HepG2 (cell line): ENCODE measurements around the gene GATA5. TPM values are rescaled to one million over a fixed set of nuclear protein-coding genes. Genes with fewer than 3 reads are reported as not detected.
A peak's percentile ranks its signal among the peaks of the same experiment; 100 is the strongest.

Experiments
- BORCS8-MEF2B ChIP-seq: sonication (generic); formaldehyde crosslinking; IDR thresholded peaks from 2 replicates; pipeline ENCODE4 v1.8.0; 2022; ENCODE audit warnings: mild to moderate bottlenecking, missing genetic modification reagents
- CCAR2 ChIP-seq: fragments of 200-400 bp; formaldehyde crosslinking; optimal IDR thresholded peaks from 2 replicates; pipeline ENCODE3; 2018; ENCODE audit warnings: low read depth, mild to moderate bottlenecking, low read length, moderate library complexity
- DR1 ChIP-seq: sonication (generic); formaldehyde crosslinking; IDR thresholded peaks from 2 replicates; pipeline ENCODE4 v1.8.0; 2021; ENCODE audit warnings: mild to moderate bottlenecking, missing genetic modification reagents, inconsistent platforms
- HNF1B ChIP-seq: sonication (generic); formaldehyde crosslinking; IDR thresholded peaks from 2 replicates; pipeline ENCODE4 v1.5.1; 2020; ENCODE audit warnings: mild to moderate bottlenecking, moderate library complexity, missing genetic modification reagents
- HNRNPL ChIP-seq: fragments of 200-400 bp; formaldehyde crosslinking; IDR thresholded peaks from 2 replicates; pipeline ENCODE4 v1.6.1; 2017; ENCODE audit warnings: mild to moderate bottlenecking, low read depth, low read length
- LBX2 ChIP-seq: sonication (generic); formaldehyde crosslinking; IDR thresholded peaks from 2 replicates; pipeline ENCODE4 v1.5.0; 2020; ENCODE audit warnings: missing genetic modification reagents, mild to moderate bottlenecking, borderline replicate concordance
- MAFF ChIP-seq: IDR thresholded peaks from 2 replicates; pipeline ENCODE4 v1.6.1; 2011; ENCODE audit warnings: low read depth, low read length, improper control_type of control experiment
- MAZ ChIP-seq, 2 experiments: sonication (generic) in 1 of 2; formaldehyde crosslinking in 1 of 2; IDR thresholded peaks; 2 replicates each; pipeline versions ENCODE4 v1.5.0 to v1.6.1; 2012 to 2020; ENCODE audit warnings: low read depth in 2 of 2, mild to moderate bottlenecking in 2 of 2, borderline replicate concordance in 1 of 2, improper control_type of control experiment in 1 of 2, low read length in 1 of 2, missing genetic modification reagents in 1 of 2, moderate library complexity in 1 of 2
- PHF21A ChIP-seq: sonication (generic); formaldehyde crosslinking; IDR thresholded peaks from 2 replicates; pipeline ENCODE4 v1.5.0; 2020; ENCODE audit warnings: mild to moderate bottlenecking, missing genetic modification reagents
- RAD21 ChIP-seq: fragments of 450-650 bp; formaldehyde crosslinking; IDR thresholded peaks from 2 replicates; pipeline ENCODE4 v1.5.0; 2020; ENCODE audit warnings: mild to moderate bottlenecking
- RBM39 ChIP-seq: fragments of 200-400 bp; formaldehyde crosslinking; IDR thresholded peaks from one replicate; pipeline ENCODE4 v1.6.1; 2018; ENCODE audit warnings: antibody characterized with exemption, mild to moderate bottlenecking, low read depth, low read length; ENCODE audit not compliant: poor library complexity, severe bottlenecking
- SALL1 ChIP-seq: sonication (generic); formaldehyde crosslinking; IDR thresholded peaks from 2 replicates; pipeline ENCODE4 v1.8.0; 2022; ENCODE audit warnings: mild to moderate bottlenecking, missing genetic modification reagents
- SAP130 ChIP-seq: IDR thresholded peaks from 2 replicates; pipeline ENCODE4 v1.6.1; 2016; ENCODE audit warnings: low read depth
- TP53 ChIP-seq: sonication (generic); formaldehyde crosslinking; conservative IDR thresholded peaks from 2 replicates; pipeline ENCODE4 v1.4.0; 2020; ENCODE audit warnings: missing genetic modification reagents
- ZFX ChIP-seq: sonication (generic); formaldehyde crosslinking; IDR thresholded peaks from 2 replicates; pipeline ENCODE4 v1.4.0; 2020; ENCODE audit warnings: mild to moderate bottlenecking, low read depth, missing genetic modification reagents, moderate library complexity
- ZNF234 ChIP-seq: sonication (generic); formaldehyde crosslinking; conservative IDR thresholded peaks from 2 replicates; pipeline ENCODE4 v1.5.1; 2020; ENCODE audit warnings: mild to moderate bottlenecking, missing genetic modification reagents
- ZNF235 ChIP-seq: sonication (generic); formaldehyde crosslinking; IDR thresholded peaks from 2 replicates; pipeline ENCODE4 v1.8.1; 2023; ENCODE audit warnings: mild to moderate bottlenecking, missing genetic modification reagents, borderline replicate concordance
- ZNF598 ChIP-seq: sonication (generic); formaldehyde crosslinking; IDR thresholded peaks from 2 replicates; pipeline ENCODE4 v1.5.1; 2020; ENCODE audit warnings: mild to moderate bottlenecking, missing genetic modification reagents, borderline replicate concordance
- ZNF788 ChIP-seq: sonication (generic); formaldehyde crosslinking; IDR thresholded peaks from 2 replicates; pipeline ENCODE4 v1.5.0; 2020; ENCODE audit warnings: mild to moderate bottlenecking, missing genetic modification reagents, borderline replicate concordance
- polyA plus RNA-seq, 8 experiments: library from polyadenylated mRNA; depleted of rRNA in 3 of 8; stranded (reverse) in 7 of 8; unstranded in 1 of 8; fragments of >200 nt; fragmentation: Illumina TruSeq in 4 of 8; extraction: Trizol in 4 of 8; gene quantifications; 2 replicates each; pipeline versions ENCODE4 v1.2.1 to v1.2.3, GENCODE V29; 2011 to 2016; ENCODE audit warnings: low read depth in 4 of 8, missing spikeins in 1 of 8, mixed read lengths in 1 of 8; ENCODE audit not compliant: insufficient read depth in 1 of 8
- total RNA-seq, 5 experiments: library from RNA; depleted of rRNA; stranded (reverse); fragments of >200 nt; fragmentation: Illumina TruSeq; extraction: Trizol; gene quantifications; 2 replicates each; pipeline ENCODE4 v1.2.3, GENCODE V29; 2016; ENCODE audit warnings: low read depth in 1 of 5
- TF ChIP-seq, protein P1 (sequence below): sonication (generic); formaldehyde crosslinking; IDR thresholded peaks from 2 replicates; pipeline ENCODE4 v1.5.0; 2020; ENCODE audit warnings: mild to moderate bottlenecking, missing genetic modification reagents, moderate library complexity
- TF ChIP-seq, protein P2 (sequence below): sonication (generic); formaldehyde crosslinking; IDR thresholded peaks from 2 replicates; pipeline ENCODE4 v1.4.0; 2020; ENCODE audit warnings: mild to moderate bottlenecking, missing genetic modification reagents

Gene GATA5
- total and polyA plus RNA-seq, 2 of the 13 experiments (the other 11 are each of a cell fraction or from before 2014, with no cell fraction given) = 0.12 to 0.20 TPM

- TF ChIP-seq, protein P1, sequence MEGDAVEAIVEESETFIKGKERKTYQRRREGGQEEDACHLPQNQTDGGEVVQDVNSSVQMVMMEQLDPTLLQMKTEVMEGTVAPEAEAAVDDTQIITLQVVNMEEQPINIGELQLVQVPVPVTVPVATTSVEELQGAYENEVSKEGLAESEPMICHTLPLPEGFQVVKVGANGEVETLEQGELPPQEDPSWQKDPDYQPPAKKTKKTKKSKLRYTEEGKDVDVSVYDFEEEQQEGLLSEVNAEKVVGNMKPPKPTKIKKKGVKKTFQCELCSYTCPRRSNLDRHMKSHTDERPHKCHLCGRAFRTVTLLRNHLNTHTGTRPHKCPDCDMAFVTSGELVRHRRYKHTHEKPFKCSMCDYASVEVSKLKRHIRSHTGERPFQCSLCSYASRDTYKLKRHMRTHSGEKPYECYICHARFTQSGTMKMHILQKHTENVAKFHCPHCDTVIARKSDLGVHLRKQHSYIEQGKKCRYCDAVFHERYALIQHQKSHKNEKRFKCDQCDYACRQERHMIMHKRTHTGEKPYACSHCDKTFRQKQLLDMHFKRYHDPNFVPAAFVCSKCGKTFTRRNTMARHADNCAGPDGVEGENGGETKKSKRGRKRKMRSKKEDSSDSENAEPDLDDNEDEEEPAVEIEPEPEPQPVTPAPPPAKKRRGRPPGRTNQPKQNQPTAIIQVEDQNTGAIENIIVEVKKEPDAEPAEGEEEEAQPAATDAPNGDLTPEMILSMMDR = peak; percentile 89
- TF ChIP-seq, protein P2, sequence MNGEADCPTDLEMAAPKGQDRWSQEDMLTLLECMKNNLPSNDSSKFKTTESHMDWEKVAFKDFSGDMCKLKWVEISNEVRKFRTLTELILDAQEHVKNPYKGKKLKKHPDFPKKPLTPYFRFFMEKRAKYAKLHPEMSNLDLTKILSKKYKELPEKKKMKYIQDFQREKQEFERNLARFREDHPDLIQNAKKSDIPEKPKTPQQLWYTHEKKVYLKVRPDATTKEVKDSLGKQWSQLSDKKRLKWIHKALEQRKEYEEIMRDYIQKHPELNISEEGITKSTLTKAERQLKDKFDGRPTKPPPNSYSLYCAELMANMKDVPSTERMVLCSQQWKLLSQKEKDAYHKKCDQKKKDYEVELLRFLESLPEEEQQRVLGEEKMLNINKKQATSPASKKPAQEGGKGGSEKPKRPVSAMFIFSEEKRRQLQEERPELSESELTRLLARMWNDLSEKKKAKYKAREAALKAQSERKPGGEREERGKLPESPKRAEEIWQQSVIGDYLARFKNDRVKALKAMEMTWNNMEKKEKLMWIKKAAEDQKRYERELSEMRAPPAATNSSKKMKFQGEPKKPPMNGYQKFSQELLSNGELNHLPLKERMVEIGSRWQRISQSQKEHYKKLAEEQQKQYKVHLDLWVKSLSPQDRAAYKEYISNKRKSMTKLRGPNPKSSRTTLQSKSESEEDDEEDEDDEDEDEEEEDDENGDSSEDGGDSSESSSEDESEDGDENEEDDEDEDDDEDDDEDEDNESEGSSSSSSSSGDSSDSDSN (CRISPR knock-in tag) = 0 out of 2 replicates have a peak, but pooled peaks have one; percentile 36
- TF ChIP-seq DR1 (CRISPR knock-in tag) (no peak), MAZ (IDR thresholded peaks at IDR 0.05; ENCODE audit: borderline replicate concordance, low read depth, low read length) (no peak), MAZ (CRISPR knock-in tag; IDR thresholded peaks at IDR 0.05; ENCODE audit: low read depth) (peak; percentile 70), TP53 (CRISPR knock-in tag) (0 out of 2 replicates have a peak, but pooled peaks have one; percentile 36), SAP130 (0 out of 2 replicates have a peak, but pooled peaks have one; percentile 18), ZNF788 (peak; percentile 29; the same call in 1 of the 2 replicates), PHF21A (CRISPR knock-in tag) (peak; percentile 12; the same call in 1 of the 2 replicates), BORCS8-MEF2B (peak; percentile 49; the same call in 1 of the 2 replicates), HNF1B (CRISPR knock-in tag) (no peak), CCAR2 (no peak), RAD21 (CRISPR knock-in tag) (peak; percentile 90), ZNF598 (0 out of 2 replicates have a peak, but pooled peaks have one; percentile 69), ZFX (CRISPR knock-in tag) (peak; percentile 38; the same call in 1 of the 2 replicates), HNRNPL (peak; percentile 76; the same call in 1 of the 2 replicates), RBM39 (peak; percentile 46), MAFF (0 out of 2 replicates have a peak, but pooled peaks have one; percentile 38), ZNF235 (CRISPR knock-in tag) (no peak), ZNF234 (CRISPR knock-in tag) (no peak), LBX2 (CRISPR knock-in tag) (peak; percentile 64; the same call in 1 of the 2 replicates), SALL1 (no peak)
Observed at GRCh38 chr20:62516338-62516737, 40.5 kb upstream of the GATA5 start (continued).
